Epithelial cell of prostate (primary cell): ENCODE measurements around the gene JMJD1C.
"Not testable (repeated sequence)": the region's sequence is repeated elsewhere in the genome, so short reads cannot be mapped to it uniquely, and the experiment has no call there.

Source experiments
- DNase-seq: peaks from one replicate; pipeline ENCODE4 v3.0.0-alpha.2; 2011; ENCODE audit warnings: low read depth, low spot score
- H3K27ac ChIP-seq: fragments of 450-650 bp; 2 replicates; pipeline ENCODE4 v1.5.1; 2017; ENCODE audit warnings: mild to moderate bottlenecking

Gene JMJD1C

DNA sequence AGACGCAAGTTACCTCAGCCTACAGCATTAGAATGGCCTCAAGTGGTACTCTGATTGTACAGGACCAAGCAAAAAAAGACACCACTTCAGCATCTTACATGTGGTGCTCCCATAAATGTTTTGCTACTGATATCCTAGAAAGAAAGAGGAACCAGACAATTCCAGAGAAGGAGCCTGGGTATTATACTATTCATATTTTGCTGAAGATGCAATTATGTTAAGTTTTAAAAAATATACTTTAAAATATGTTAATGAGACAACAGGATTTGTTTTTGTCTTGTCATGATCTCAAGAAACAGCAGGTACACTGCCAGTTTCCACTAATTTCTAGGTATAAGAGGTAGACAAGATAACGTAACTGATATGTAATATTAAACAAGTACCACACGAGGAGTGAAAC is 92.6 kb downstream of the JMJD1C start:
- no peak for DNase-seq
- H3K27ac ChIP-seq, result no peak overlapping the region

DNA sequence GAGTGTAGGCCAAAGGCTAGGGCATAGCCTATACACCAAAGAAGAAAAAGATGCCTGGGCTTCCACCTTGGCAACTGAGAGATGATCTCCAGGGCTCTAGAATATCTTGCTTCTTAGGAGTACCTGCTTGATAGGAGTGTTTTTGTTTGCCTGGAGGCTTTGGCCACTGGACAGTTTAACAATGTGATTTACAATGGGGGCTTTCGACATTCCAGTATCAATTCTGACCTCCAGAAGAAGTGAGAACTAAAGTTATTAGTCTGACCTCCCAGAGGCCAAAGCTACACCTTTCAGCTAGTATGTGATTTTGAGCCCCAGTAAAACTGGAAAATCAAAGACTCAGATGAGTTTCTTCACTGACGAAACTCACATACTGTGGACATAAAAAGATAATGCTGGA is 96.1 kb downstream of the JMJD1C start:
- DNase-seq, result no peak

DNA sequence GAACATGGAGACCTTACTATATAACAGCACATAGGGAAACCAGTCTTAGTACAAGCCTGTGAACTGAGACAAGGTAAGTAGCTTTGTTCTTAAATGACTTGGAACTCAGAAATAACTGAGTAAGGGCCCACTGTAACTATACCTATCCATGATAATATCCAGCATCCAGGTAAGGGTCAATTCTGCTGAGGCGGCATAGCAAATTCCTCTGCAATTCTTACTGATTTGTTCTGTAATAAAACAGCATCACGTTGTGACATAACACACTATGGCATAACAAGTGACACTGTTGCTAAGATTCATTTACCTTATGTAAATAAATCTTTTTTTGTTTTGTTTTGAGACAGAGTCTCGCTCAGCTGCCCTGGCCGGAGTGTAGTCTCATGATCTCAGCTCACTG is 97.4 kb downstream of the JMJD1C start:
- DNase-seq, result no peak
- no peak overlapping the region for H3K27ac ChIP-seq

More for the DNA sequence above, 96.1 kb downstream of the JMJD1C start:
- H3K27ac ChIP-seq, result no peak overlapping the region

- H3K27ac ChIP-seq, result no peak overlapping the region
- DNase-seq, result no peak
Measured at GRCh38 chr10:63366933-63367332, 98.8 kb downstream of the JMJD1C start.

DNA sequence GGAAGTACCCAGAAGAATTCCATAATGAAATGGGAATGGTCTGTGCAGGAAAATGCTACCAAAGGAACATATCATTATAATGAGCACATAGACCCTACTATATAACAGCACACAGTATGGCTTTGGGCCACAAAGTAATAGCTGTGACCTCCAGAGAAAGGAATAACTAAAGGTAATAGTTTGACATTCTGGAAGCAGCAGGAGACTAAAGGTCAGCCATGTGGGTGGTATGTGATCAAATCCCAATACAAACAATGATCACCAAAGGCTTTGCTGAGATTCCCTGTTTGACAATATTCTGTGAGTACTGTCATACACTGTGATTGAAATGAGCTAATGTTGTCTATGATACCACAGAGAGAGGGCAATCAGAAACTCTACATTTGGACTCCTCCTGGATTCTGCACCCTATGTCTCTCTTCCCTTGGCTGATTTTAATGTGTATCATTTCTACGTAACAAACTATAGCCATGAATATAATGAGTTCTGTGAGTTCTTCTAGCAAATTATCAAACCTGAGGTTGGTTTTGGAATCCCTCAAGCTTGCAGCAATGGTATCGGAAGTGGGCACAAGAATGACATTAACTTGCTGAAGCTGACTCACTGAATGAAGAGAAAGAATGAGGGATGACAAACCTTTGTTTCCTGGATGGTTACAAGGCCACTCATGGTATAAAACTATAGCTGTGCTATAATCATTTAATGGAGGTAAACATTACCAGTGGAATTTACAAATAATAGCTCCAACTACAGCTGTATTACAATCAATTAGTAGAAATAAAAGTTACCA is 99.6 kb downstream of the JMJD1C start:
- no peak overlapping the region for H3K27ac ChIP-seq
- no peak for DNase-seq

- no peak for DNase-seq
- H3K27ac ChIP-seq, result no peak overlapping the region
Measured at GRCh38 chr10:63364918-63365317, 100.9 kb downstream of the JMJD1C start.

DNA sequence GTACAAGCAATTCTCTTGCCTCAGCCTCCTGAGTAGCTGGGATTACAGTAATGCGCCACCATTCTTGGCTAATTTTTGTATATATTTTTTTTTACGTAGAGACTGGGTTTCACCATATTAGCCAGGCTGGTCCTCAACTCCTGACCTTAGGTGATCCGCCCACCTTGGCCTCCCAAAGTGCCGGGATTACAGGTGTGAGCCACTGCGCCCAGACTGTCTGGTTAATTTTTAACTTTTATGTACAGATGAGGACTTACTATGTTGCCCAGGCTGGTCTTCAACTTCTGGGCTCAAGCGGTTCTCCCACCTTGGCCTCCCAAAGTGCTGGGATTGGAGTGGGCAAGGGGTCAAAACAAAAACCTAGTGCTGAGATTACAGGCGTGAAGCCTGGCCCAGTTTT is 101.8 kb downstream of the JMJD1C start:
- no peak overlapping the region for H3K27ac ChIP-seq
- DNase-seq, result no peak

- H3K27ac ChIP-seq, result no peak overlapping the region
- no peak for DNase-seq
Measured at GRCh38 chr10:63355682-63356081, 110.1 kb downstream of the JMJD1C start.

DNA sequence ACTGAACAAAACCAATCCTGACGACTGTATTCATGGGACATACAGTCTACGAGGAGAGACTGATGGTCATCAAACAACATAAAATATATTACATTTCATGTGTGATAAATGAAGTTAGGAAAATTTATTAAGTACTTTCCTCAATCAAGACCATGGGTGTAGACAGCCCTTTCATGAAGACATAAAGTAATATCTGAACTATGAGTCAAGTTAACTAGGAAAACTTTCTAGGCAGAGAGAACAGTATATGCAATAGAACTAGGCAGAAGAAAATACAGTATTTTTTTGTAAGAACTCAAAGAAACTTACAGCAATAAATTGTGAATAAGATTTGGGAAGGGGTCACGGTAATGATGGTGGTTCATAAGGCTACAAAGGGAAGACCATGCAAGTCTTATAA is 112.8 kb downstream of the JMJD1C start:
- H3K27ac ChIP-seq, result no peak overlapping the region

DNA sequence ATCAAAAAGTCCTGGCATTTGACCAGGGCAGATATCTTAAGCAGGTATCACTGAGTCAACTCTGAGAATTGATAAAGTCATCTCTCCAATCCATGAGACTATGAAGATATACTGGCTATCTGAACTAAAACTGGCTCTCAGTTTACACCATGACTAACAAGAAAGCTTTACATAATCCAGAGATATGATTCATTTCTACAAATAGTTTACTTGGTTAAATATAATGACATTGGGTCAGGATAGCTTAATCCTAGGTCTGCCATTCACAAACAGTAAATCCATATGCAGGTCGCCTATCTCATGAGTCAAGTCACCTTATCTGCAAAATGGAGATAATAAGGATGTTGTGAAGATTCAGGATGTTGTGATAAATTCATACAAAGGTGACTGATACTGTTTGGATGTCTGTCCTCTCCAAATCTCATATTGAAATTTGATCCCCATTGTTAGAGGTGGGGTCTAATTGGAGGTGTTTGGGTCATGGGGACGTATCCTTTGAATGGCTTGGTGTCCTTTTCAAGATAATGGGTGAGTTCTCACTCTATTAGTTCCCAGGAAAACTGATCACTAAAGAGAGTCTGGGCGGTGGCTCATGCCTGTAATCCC is 117.4 kb downstream of the JMJD1C start:
- no peak for DNase-seq
- H3K27ac ChIP-seq, result no peak overlapping the region

More for the DNA sequence above, 112.8 kb downstream of the JMJD1C start:
- DNase-seq, result no peak

DNA sequence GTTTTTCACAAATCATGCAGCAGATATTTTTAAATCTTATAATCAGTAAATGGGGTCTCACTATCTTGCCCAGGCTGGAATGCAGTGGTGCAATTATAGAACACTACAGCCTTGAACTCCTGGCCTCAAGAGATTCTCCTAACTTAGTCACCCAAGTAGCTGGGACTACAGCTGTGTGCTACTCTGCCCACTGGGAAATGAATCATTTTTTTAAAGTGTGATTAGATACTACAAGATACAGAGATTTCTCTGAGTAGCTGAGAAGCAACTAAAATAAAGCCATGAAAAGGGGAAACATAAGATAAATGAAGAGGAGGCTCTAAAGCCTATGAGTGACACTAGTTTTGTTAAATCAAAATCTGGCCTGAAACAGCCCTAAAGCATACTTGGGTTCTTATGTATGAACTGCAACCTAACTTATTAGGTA is 119.7 kb downstream of the JMJD1C start:
- DNase-seq, result no peak
- H3K27ac ChIP-seq, result no peak overlapping the region

DNA sequence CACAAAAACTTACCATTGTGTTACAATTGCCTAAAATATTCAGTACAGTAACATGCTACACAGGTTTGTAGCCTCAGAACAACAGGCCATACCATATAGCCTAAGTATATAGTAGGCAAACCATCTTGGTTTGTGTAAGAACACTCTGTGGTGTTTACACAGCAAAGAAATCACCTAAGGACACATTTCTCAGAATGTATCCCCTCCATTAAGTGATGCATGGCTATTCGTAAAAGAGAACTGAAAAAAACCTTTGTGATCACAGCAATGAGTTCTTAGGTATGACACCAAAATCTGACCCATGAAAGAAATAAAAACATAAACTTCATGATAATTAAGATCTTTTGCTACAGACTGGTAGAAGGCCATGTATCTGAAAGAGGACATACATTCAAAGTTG is 121.5 kb downstream of the JMJD1C start:
- no peak for DNase-seq

DNA sequence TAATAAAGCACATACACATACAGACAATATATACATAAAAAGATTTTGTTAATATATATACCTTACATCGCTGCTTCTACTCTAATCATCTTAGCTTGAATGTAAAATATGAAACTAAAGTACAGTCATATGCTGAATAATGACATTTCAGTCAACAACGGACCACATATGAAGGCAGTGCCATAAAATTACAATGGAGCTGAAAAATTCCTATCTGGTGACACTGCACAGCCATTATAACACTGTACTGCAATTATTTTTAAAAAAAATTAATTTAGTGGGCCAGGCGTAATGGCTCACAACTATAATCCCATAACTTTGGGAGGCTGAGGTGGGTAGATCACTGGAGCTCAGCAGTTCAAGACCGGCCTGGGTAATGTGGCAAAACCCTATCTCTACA is 122.3 kb downstream of the JMJD1C start:
- no peak for DNase-seq
- H3K27ac ChIP-seq, result no peak overlapping the region

More for the DNA sequence above, 121.5 kb downstream of the JMJD1C start:
- H3K27ac ChIP-seq, result no peak overlapping the region

GRCh38 chr10:63339640-63340039 is 126.1 kb downstream of the JMJD1C start:
- not testable (repeated sequence) for DNase-seq

DNA sequence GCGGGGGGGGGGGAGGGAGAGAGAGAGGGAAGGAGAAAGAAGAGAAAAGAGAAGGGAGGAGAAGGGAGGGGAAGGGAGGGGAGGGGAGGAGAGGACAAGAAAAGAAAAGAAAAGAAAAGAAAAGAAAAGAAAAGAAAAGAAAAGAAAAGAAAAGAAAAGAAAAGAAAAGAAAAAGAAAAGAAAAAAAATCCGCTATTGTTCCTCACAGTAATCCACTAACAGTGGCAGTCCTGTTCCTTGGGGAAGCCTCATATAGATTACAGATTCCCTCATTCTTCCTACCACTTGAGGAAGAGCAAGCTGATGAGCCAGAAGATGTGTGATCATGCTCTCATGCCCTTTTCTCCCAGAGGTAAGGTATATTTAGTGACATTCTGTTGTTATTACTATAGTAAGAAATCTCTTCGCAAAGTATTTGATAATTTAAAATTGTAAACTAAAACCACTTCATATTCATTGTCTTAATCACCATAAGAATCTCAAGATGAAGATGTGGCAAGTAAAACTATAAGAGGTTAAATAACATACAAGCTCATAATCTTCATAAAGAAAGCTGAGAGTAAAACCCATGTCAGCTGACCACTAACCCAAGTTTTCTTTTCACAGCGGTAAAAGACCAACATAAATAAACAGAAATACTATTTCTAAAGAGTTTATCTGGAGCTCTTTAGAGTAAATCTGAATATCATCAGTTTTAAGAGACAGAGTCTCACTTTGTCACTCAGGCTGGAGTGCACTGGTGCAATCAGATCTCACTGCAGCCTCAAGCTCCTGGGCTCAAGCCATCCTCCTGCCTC is 128.1 kb downstream of the JMJD1C start:
- no peak overlapping the region for H3K27ac ChIP-seq
- no peak for DNase-seq

More at GRCh38 chr10:63339640-63340039, 126.1 kb downstream of the JMJD1C start:
- not testable (repeated sequence) for H3K27ac ChIP-seq

DNA sequence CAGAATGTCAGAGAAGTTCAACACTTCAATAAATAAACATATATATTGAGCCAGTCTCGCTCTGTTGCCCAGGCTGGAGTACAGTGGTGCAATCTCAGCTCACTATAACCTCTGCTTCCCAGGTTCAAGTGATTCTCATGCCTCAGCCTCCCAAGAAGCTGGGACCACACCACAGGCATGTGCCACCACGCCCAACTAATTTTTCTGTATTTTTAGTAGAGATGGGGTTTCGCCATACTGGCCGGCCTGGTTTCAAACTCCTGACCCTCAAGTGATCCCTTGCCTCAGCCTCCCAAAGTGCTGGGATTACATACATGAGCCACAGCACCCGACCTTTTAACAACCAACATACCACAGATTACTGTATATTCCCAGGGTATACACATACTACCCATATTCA is 134.2 kb downstream of the JMJD1C start:
- no peak for DNase-seq
- H3K27ac ChIP-seq, result no peak overlapping the region

DNA sequence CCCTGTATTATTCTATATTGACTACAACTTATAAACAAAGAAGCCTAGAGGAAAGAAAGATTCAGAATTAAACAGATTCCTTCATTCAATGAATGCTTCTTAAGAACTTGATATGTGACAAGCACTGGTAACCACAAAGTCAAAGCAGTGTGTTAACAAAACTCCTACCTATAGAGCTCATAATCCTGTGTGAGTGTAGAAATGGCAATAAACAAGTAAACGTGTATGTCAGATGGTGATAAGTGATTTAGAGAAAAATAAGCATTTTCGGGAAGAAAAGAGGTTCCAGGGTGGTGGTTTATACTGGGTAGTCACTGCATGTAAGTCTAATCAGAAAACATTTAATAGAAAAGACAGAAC is 141.3 kb downstream of the JMJD1C start:
- H3K27ac ChIP-seq, result no peak overlapping the region
- DNase-seq, result no peak

GRCh38 chr10:63323701-63324494 is 141.9 kb downstream of the JMJD1C start:
- DNase-seq, result no peak
- H3K27ac ChIP-seq, result no peak overlapping the region

DNA sequence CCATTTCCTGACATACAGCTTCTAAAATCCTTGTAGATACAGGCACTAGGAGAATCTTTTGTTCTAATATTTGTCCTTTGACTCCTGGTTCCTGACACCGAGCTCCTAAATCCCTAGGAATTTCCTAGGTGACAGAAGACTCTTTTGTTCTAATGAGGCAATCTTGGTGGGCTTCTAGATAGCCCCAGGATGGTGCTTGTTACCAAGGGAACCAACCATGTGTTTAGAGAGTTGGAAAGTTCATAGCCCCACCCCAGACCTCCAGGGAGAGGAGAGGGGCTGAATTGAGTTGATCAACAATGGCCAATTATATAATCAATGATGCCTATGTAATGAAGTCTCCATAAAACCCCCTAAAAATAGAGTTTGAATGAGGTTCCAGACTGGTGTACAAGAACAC is 145.1 kb downstream of the JMJD1C start:
- DNase-seq, result no peak

DNA sequence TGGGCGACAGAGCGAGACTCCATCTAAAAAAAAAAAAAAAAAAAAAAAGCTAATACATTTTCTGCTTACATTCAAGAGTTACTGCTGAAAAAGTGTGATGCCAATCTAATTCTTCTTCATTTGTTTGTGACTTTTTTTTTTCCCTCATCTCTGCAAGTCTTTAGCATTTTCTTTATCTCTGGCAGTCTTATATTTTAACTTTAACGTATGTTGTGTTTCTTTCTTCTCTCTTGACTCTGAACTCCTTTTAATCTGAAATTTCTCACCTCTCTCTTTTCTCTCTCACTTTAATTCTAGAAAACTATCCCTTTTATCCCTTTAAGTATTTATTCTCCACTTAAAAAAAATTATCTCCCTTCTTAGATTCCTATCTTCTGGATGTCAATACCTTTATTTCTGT is 146.5 kb downstream of the JMJD1C start:
- H3K27ac ChIP-seq, result no peak overlapping the region
- no peak for DNase-seq

More for the DNA sequence above, 145.1 kb downstream of the JMJD1C start:
- H3K27ac ChIP-seq, result no peak overlapping the region
